ENCODE measurements around the gene PROX1. TPM values are rescaled to one million over a fixed set of nuclear protein-coding genes. Genes with fewer than 3 reads are reported as not detected.
A peak's percentile ranks its signal among the peaks of the same experiment; 100 is the strongest.

PROX1 gene
- total RNA-seq, 1 donor from 2014 or later: 80.6 TPM

GRCh38 chr1:214018386-214019268 is 30.9 kb downstream of the PROX1 start:
- TF ChIP-seq, protein P1, sequence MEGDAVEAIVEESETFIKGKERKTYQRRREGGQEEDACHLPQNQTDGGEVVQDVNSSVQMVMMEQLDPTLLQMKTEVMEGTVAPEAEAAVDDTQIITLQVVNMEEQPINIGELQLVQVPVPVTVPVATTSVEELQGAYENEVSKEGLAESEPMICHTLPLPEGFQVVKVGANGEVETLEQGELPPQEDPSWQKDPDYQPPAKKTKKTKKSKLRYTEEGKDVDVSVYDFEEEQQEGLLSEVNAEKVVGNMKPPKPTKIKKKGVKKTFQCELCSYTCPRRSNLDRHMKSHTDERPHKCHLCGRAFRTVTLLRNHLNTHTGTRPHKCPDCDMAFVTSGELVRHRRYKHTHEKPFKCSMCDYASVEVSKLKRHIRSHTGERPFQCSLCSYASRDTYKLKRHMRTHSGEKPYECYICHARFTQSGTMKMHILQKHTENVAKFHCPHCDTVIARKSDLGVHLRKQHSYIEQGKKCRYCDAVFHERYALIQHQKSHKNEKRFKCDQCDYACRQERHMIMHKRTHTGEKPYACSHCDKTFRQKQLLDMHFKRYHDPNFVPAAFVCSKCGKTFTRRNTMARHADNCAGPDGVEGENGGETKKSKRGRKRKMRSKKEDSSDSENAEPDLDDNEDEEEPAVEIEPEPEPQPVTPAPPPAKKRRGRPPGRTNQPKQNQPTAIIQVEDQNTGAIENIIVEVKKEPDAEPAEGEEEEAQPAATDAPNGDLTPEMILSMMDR (IDR thresholded peaks at IDR 0.05; ENCODE audit: borderline replicate concordance): no peak
- Histone ChIP-seq H3K27ac (replicated peaks) (peak overlapping the region; percentile 95), H3K4me1 (peaks cover 63% of the 10 kb centered on the region), H3K4me3 (no peak overlapping the region), H3K9me3 (replicated peaks) (no peaks in the 10 kb centered on the region), H3K36me3 (peaks cover 6% of the 10 kb centered on the region), H3K27me3 (ENCODE audit: low read depth) (no peaks in the 10 kb centered on the region)
- DNase-seq: no peak
- intact Hi-C loops (cut with micrococcal nuclease): no loop called here

DNA sequence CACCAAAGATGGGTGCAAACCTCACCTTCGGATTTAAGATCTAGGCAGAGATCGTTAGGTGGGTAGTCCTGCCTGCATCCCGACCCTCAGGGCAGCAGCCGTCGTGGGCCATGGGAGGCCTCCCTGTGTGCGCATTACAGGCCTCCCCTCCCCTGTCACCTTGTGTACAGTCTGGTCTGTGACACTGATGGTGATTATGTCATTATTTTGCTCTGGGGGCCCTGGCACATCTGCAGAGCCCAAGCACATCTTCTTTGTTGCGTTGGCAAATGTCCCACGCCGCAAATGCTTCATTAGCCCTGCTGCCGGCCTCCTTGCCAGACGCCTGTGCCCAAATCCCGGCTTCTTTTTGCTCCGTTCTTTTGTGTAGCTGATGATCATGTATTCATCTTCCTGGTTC is 31.7 kb downstream of the PROX1 start:
- Histone ChIP-seq H3K9me3 (replicated peaks) (no peaks in the 10 kb centered on the region), H3K4me1 (peaks cover 63% of the 10 kb centered on the region), H3K27me3 (ENCODE audit: low read depth) (no peaks in the 10 kb centered on the region), H3K27ac (replicated peaks) (peak overlapping the region; percentile 95), H3K36me3 (peaks cover 6% of the 10 kb centered on the region), H3K4me3 (no peak overlapping the region)
- TF ChIP-seq, protein P1 (IDR thresholded peaks at IDR 0.05; ENCODE audit: borderline replicate concordance): no peak
- intact Hi-C loops (cut with micrococcal nuclease): no loop called here
- no peak for DNase-seq

DNA sequence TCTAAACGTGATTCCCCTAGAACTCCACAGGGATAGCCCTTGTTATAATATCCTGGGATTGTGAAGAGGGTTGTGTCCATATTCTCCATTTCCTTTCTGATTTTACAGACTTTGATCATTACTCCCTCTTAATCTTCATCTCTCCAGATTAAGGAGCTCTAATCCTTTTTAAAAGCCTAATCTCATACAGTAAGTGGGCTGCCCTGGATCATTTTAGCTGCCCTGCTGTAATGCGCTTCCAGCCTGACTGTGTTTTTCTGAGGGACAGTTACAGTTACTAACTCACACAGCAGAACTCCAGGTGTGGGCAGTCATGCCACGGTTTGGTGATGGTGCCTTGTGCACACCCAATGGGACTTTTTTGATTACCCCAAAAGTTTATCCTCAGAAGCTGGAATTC is 33.5 kb downstream of the PROX1 start:
- Histone ChIP-seq H3K9me3 (replicated peaks) (no peaks in the 10 kb centered on the region), H3K4me1 (peaks cover 63% of the 10 kb centered on the region), H3K27me3 (ENCODE audit: low read depth) (no peaks in the 10 kb centered on the region), H3K4me3 (no peak overlapping the region), H3K27ac (replicated peaks) (peak overlapping the region; percentile 95), H3K36me3 (no peaks in the 10 kb centered on the region)
- TF ChIP-seq, protein P1 (IDR thresholded peaks at IDR 0.05; ENCODE audit: borderline replicate concordance): no peak
- intact Hi-C loops (cut with micrococcal nuclease): no loop called here
- no peak for DNase-seq

GRCh38 chr1:214022229-214022791 is 34.5 kb downstream of the PROX1 start:
- intact Hi-C loops (cut with micrococcal nuclease): no loop called here
- peaks cover 72% of the 10 kb centered on the region for H3K4me1 ChIP-seq
- DNase-seq: no peak
- no peaks in the 10 kb centered on the region for H3K27me3 ChIP-seq (ENCODE audit: low read depth)
- H3K36me3 ChIP-seq: no peaks in the 10 kb centered on the region
- no peaks in the 10 kb centered on the region for H3K9me3 ChIP-seq (replicated peaks)
- peak overlapping the region; percentile 95 for H3K27ac ChIP-seq (replicated peaks)
- no peak overlapping the region for H3K4me3 ChIP-seq
- TF ChIP-seq, protein P1 (IDR thresholded peaks at IDR 0.05; ENCODE audit: borderline replicate concordance): no peak

DNA sequence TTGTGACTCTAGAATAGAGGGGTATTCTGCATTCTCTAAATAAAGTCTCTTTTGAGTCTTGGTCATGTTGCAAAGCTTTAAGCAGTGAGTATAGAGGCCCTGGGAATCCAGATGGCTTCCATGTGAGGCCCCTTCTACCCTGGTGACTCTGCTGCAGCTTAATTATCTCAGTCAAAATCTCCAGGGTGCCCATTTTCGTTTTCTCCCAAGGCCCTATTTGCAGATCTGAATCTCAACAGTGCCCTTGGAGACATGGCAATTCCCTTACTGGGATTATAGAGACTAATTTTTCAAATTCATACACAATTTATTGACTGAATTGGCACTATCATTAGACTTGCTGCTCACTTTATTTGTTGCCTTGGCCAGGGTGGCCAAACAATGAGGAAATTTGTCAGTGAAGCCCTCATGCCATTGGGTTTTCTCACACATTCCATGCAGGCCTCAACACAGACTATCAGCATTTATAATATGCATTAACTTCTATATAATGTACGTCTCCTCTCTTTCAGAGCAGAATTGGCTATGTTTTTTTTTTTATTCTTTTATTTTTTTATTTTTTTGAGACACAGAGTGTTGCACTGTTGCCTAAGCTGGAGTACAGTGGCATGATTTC is 35.1 kb downstream of the PROX1 start:
- Histone ChIP-seq H3K4me3 (no peak overlapping the region), H3K36me3 (no peaks in the 10 kb centered on the region), H3K27ac (replicated peaks) (peak overlapping the region; percentile 95), H3K9me3 (replicated peaks) (no peaks in the 10 kb centered on the region), H3K4me1 (peaks cover 73% of the 10 kb centered on the region), H3K27me3 (ENCODE audit: low read depth) (no peaks in the 10 kb centered on the region)
- DNase-seq: no peak
- TF ChIP-seq, protein P1 (IDR thresholded peaks at IDR 0.05; ENCODE audit: borderline replicate concordance): no peak
- intact Hi-C loops (cut with micrococcal nuclease): no loop called here

Data from left ventricle myocardium inferior (tissue), 1 donor.